ENCODE measurements around the gene ZDHHC24.

DNA sequence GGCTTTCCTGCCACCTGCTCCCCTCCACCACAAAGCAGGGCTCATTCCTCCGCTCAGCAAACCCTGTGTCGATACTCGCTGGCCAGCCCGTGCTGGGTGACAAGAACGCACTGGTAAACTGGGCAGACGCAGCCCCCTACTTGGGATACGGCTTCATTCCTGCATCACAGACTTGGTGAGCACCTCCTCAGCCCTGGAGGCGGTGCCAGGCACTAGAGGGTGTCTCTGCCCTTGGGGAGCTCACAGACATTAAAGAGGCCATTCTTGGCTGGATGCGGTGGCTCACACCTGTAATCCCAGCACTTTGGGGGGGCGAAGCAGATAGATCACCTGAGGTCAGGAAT, 6.0 kb downstream of the ZDHHC24 start:
- no peak for TF ChIP-seq POLR2A (IDR thresholded peaks at IDR 0.05; ENCODE audit: borderline replicate concordance, extremely low read depth, insufficient read depth, insufficient read length)
- no peak for TF ChIP-seq EZH2 (IDR thresholded peaks at IDR 0.05)
- no peak for TF ChIP-seq EZH2phosphoT487 (IDR thresholded peaks at IDR 0.05; ENCODE audit: borderline replicate concordance)
- TF ChIP-seq, protein P1, sequence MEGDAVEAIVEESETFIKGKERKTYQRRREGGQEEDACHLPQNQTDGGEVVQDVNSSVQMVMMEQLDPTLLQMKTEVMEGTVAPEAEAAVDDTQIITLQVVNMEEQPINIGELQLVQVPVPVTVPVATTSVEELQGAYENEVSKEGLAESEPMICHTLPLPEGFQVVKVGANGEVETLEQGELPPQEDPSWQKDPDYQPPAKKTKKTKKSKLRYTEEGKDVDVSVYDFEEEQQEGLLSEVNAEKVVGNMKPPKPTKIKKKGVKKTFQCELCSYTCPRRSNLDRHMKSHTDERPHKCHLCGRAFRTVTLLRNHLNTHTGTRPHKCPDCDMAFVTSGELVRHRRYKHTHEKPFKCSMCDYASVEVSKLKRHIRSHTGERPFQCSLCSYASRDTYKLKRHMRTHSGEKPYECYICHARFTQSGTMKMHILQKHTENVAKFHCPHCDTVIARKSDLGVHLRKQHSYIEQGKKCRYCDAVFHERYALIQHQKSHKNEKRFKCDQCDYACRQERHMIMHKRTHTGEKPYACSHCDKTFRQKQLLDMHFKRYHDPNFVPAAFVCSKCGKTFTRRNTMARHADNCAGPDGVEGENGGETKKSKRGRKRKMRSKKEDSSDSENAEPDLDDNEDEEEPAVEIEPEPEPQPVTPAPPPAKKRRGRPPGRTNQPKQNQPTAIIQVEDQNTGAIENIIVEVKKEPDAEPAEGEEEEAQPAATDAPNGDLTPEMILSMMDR (IDR thresholded peaks at IDR 0.05 in 2 of 3, conservative IDR thresholded peaks at IDR 0.05 in 1 of 3; ENCODE audit: borderline replicate concordance in 1 of 3, insufficient read depth in 1 of 3, low read depth in 2 of 3, low read length in 2 of 3): no peak
- TF ChIP-seq, protein P2, sequence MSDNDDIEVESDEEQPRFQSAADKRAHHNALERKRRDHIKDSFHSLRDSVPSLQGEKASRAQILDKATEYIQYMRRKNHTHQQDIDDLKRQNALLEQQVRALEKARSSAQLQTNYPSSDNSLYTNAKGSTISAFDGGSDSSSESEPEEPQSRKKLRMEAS (IDR thresholded peaks at IDR 0.05): no peak
- TF ChIP-seq, protein P3, sequence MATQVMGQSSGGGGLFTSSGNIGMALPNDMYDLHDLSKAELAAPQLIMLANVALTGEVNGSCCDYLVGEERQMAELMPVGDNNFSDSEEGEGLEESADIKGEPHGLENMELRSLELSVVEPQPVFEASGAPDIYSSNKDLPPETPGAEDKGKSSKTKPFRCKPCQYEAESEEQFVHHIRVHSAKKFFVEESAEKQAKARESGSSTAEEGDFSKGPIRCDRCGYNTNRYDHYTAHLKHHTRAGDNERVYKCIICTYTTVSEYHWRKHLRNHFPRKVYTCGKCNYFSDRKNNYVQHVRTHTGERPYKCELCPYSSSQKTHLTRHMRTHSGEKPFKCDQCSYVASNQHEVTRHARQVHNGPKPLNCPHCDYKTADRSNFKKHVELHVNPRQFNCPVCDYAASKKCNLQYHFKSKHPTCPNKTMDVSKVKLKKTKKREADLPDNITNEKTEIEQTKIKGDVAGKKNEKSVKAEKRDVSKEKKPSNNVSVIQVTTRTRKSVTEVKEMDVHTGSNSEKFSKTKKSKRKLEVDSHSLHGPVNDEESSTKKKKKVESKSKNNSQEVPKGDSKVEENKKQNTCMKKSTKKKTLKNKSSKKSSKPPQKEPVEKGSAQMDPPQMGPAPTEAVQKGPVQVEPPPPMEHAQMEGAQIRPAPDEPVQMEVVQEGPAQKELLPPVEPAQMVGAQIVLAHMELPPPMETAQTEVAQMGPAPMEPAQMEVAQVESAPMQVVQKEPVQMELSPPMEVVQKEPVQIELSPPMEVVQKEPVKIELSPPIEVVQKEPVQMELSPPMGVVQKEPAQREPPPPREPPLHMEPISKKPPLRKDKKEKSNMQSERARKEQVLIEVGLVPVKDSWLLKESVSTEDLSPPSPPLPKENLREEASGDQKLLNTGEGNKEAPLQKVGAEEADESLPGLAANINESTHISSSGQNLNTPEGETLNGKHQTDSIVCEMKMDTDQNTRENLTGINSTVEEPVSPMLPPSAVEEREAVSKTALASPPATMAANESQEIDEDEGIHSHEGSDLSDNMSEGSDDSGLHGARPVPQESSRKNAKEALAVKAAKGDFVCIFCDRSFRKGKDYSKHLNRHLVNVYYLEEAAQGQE (IDR thresholded peaks at IDR 0.05; ENCODE audit: low read depth): no peak
- no peak for TF ChIP-seq ELF1 (IDR thresholded peaks at IDR 0.05; ENCODE audit: borderline replicate concordance, low read depth)
- no peak for TF ChIP-seq SIN3A (IDR thresholded peaks at IDR 0.05; ENCODE audit: low read depth)

Data from HCT116 (cell line).